CD4-positive, alpha-beta T cell treated with Interleukin-2 at 100 ng/mL for 4 hours (primary cell): ENCODE measurements around the gene CACNA1C.

Experiments
- DNase-seq: peaks from one replicate; pipeline ENCODE4 v3.0.0-alpha.2; 2020; ENCODE audit warnings: low spot score

The CACNA1C gene

GRCh38 chr12:2366711-2367110 is 313.9 kb downstream of the CACNA1C start:
- DNase-seq = no peak

- no peak for DNase-seq
These were observed 319.4 kb downstream of the CACNA1C start for GRCh38 chr12:2372178-2372577.

- DNase-seq = no peak
These were observed 319.9 kb downstream of the CACNA1C start for GRCh38 chr12:2372735-2373134.

GRCh38 chr12:2373307-2373706 is 320.5 kb downstream of the CACNA1C start:
- DNase-seq = no peak

- DNase-seq = no peak
These were observed 321.5 kb downstream of the CACNA1C start for GRCh38 chr12:2374092-2374906.

- no peak for DNase-seq
These were observed 323.1 kb downstream of the CACNA1C start for GRCh38 chr12:2375871-2376270.

GRCh38 chr12:2376908-2377657 is 324.3 kb downstream of the CACNA1C start:
- DNase-seq = no peak

GRCh38 chr12:2378835-2379330 is 326.1 kb downstream of the CACNA1C start:
- no peak for DNase-seq

GRCh38 chr12:2380946-2381345 is 328.2 kb downstream of the CACNA1C start:
- no peak for DNase-seq

- no peak for DNase-seq
These were observed 329.8 kb downstream of the CACNA1C start for GRCh38 chr12:2382370-2383155.

GRCh38 chr12:2383325-2384028 is 330.7 kb downstream of the CACNA1C start:
- no peak for DNase-seq

- DNase-seq = no peak
These were observed 331.2 kb downstream of the CACNA1C start for GRCh38 chr12:2384029-2384386.

- no peak for DNase-seq
These were observed 332.0 kb downstream of the CACNA1C start for GRCh38 chr12:2384533-2385351.

GRCh38 chr12:2385529-2385928 is 332.7 kb downstream of the CACNA1C start:
- no peak for DNase-seq

GRCh38 chr12:2386566-2386965 is 333.8 kb downstream of the CACNA1C start:
- DNase-seq = no peak

- DNase-seq = no peak
These were observed 334.5 kb downstream of the CACNA1C start for GRCh38 chr12:2387103-2387834.

GRCh38 chr12:2389079-2389790 is 336.4 kb downstream of the CACNA1C start:
- DNase-seq = no peak

GRCh38 chr12:2390133-2390532 is 337.3 kb downstream of the CACNA1C start:
- DNase-seq = no peak

- no peak for DNase-seq
These were observed 338.1 kb downstream of the CACNA1C start for GRCh38 chr12:2390850-2391390.
